Stimulated activated CD4-positive, alpha-beta T cell treated with anti-CD3 and anti-CD28 coated beads, Interleukin-4, amount 100 ng/mL, for 1 hour (primary cell): ENCODE results near the gene BPI.
"Not testable (repeated sequence)": the region's sequence is repeated elsewhere in the genome, so short reads cannot be mapped to it uniquely, and the experiment has no call there.

Source experiments
- DNase-seq: peaks from one replicate; pipeline ENCODE4 v3.0.0-alpha.2; 2020

The BPI gene

DNA sequence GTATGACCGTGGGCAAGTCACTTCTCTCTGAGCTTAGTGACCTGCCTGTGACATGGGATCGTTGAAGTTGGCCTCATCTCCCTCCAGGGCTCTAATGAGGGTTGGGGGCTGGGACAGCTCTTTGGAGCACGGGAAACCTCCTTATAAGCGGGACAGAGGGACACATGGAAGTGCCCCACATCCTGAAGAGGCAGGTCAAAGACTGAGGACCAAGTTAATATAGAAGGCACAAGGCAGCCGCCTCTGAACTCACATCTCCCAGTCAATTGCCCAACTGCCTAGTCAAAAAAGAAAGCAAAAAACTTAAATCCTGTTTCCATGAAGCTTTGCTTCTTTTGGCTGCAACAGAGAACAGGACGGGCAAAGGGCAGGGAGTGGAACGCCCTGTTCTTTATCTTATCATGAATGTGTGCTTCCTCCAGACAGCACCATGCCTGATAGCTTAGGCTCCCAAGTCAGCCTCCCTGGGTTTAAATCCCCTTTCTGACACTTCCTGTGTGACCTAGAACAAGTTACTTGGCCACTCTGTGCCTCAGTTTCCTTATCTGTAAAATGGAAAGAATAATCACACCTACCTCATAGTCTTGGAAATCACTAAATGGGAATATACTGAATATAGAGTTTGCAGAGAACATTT lies 69.4 kb downstream of the BPI start:
- no peak for DNase-seq

DNA sequence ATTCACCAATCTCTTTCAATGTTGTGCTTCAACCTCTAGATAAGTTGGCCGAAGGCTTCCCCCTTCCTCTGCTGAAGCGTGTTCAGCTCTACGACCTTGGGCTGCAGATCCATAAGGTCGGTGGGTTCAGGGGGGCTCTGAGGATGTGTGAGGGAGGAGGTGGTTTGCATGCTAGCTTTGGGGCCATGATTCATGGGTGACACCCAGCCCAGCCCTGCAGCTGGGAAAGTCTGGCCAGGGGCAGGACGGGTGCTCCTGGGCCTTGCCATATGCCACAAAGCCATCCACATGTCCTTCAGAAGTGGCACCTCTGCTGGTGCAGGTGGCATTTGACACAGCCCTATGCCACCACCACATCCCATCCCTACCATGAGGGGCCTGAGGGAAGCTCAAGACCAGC lies 69.9 kb downstream of the BPI start:
- no peak for DNase-seq

DNA sequence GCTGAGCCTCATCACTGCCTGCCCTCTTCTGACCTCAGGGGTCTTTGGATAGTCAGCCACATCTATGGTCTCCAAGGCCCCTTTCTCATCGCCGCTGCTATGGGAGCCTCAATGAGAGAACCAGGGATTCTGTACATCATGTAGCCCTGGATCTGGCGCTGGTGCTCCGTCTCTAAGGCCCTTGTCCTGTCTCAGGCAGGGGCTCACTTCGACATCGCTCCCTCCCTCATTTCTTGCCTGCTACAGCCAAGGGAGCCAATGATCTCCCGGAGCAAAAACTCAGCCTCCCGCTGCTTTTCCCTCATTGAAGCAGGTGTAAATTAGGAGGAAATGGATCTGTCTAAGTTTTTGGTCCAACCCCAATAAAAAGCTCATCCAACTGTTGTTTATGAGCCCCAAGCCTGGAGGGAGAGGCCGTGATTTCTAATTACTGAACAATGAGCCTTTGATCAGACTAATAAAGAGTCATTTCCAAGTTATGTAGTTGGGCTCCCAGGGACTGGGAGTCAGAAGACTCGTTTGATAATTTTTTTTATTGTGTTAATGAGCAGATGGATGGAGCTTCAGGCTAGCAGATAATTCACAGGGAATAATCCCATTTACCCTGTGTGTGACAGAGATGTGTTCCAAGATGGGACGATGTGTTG lies 73.2 kb downstream of the BPI start:
- DNase-seq, result no peak

DNA sequence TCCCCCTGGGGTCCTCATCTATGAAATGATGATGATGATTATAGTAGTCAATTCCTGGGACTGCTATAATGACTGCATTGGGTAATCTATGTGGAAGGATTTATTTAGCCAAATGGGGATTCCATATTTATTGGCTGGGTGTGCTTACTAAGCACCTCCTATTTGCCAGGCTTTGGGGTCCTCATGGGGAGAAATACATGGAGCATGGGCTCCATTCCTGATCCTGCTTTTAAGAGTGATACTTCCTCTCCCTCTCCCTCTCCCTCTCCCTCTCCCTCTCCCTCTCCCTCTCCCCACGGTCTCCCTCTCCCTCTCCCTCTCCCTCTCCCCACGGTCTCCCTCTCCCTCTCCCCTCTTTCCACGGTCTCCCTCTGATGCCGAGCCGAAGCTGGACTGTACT lies 73.9 kb downstream of the BPI start:
- DNase-seq, result not testable (repeated sequence)

DNA sequence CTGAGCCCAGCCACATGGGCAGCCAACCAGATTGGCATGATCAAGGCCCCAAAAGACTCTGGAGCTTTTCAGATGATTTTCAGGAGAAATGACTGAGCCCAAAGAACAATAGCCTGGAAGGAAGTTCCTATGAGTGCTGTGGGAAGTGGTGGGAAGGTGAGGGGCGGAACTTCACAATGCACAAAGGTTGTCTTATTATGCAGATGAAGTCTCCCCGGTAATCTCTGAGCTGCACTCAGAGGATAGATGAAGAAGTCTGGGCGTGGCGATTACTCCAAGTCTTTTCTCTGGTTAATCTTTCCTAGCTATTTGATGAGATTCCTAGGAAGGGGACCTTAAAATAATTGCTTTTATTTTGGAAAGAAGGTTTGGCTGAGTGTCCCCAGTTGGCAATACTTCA lies 79.2 kb downstream of the BPI start:
- DNase-seq, result no peak

DNA sequence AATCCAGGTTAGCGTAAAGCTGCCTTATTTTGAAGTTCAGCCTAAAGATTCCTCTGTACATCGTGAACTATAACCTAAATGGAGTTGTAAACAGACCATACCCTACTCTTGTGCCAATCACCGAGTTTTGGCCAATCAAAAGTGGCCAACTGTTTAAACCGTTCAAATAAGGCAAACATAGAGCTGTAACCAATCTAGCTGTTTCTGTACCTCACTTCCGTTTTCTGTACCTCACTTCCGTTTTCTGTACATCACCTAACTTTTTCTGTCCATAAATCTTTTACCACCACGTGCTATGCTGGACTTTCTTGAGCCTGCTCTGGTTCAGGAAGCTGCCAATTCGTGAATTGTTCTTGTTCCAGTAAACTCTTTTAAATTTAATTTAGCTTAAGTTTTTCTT lies 82.0 kb downstream of the BPI start:
- no peak for DNase-seq

DNA sequence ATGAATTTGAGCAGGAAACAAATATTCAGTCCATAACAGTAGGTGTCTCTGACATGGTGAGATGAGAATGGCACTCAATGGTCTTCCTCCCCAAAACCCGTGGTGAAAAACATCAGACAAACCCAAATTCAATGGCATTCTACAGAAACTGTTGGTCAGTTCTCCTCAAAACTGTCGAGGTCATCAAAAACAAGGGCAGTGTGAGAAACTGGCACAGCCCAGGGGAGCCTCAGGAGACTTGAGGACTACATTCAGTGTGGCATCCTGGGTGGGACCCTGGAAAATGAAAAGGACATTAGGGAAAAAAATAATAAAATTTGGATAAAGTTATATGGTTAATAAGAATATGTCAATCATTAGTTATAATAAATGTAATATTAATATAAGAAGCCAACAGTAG lies 82.9 kb downstream of the BPI start:
- no peak for DNase-seq
